Activated CD4-positive, alpha-beta T cell treated with anti-CD3 and anti-CD28 coated beads, Interleukin-2, amount 50 U/mL, for 16 hours (primary cell): ENCODE measurements around the gene C12orf56.

Source experiments
- DNase-seq: peaks from one replicate; pipeline ENCODE4 v3.0.0-alpha.2; 2020

Gene C12orf56

GRCh38 chr12:64390275-64390851 lies at the start of gene C12orf56:
C12orf56 (minus strand) TSS chr12:64390758; CDS start chr12:64390565, 193 bp downstream.
- DNase-seq = no peak

- no peak for DNase-seq
Observed at GRCh38 chr12:64440100-64440499, 49.5 kb upstream of the C12orf56 start.

GRCh38 chr12:64433915-64434314 lies 43.4 kb upstream of the C12orf56 start:
- no peak for DNase-seq

GRCh38 chr12:64431791-64432190 lies 41.2 kb upstream of the C12orf56 start:
- no peak for DNase-seq

- DNase-seq = no peak
Observed at GRCh38 chr12:64430886-64431285, 40.3 kb upstream of the C12orf56 start.

- no peak for DNase-seq
Observed at GRCh38 chr12:64428956-64429355, 38.4 kb upstream of the C12orf56 start.

GRCh38 chr12:64427988-64428387 lies 37.4 kb upstream of the C12orf56 start:
- no peak for DNase-seq

- no peak for DNase-seq
Observed at GRCh38 chr12:64419696-64420095, 29.1 kb upstream of the C12orf56 start.

- DNase-seq = no peak
Observed at GRCh38 chr12:64418209-64418608, 27.7 kb upstream of the C12orf56 start.

GRCh38 chr12:64413884-64414283 lies 23.3 kb upstream of the C12orf56 start:
- no peak for DNase-seq

GRCh38 chr12:64412459-64412858 lies 21.9 kb upstream of the C12orf56 start:
- no peak for DNase-seq

GRCh38 chr12:64411427-64411826 lies 20.9 kb upstream of the C12orf56 start:
- no peak for DNase-seq

GRCh38 chr12:64407342-64408223 lies 17.0 kb upstream of the C12orf56 start:
- DNase-seq = no peak

GRCh38 chr12:64404470-64405256 lies 14.1 kb upstream of the C12orf56 start:
- DNase-seq = peak; percentile 82

- peak; percentile 97 for DNase-seq
Observed at GRCh38 chr12:64403707-64404469, 13.3 kb upstream of the C12orf56 start, which contains the start of gene XPOT. XPOT (plus strand) TSS chr12:64404392; CDS start chr12:64410036, 5,644 bp downstream.

- no peak for DNase-seq
Observed at GRCh38 chr12:64402181-64402580, 11.6 kb upstream of the C12orf56 start.

GRCh38 chr12:64400041-64400440 lies 9.5 kb upstream of the C12orf56 start:
- DNase-seq = peak; percentile 69

GRCh38 chr12:64395739-64396138 lies 5.2 kb upstream of the C12orf56 start:
- DNase-seq = no peak

- DNase-seq = no peak
Observed at GRCh38 chr12:64392221-64392620, 1.7 kb upstream of the C12orf56 start.

GRCh38 chr12:64389154-64389553 lies 1.4 kb downstream of the C12orf56 start:
- no peak for DNase-seq

GRCh38 chr12:64387197-64387816 lies 3.3 kb downstream of the C12orf56 start:
- no peak for DNase-seq

GRCh38 chr12:64385468-64385867 lies 5.1 kb downstream of the C12orf56 start:
- peak; percentile 52 for DNase-seq
